A673 (cell line): ENCODE measurements around the gene ARSD. TPM values are rescaled to one million over a fixed set of nuclear protein-coding genes. Genes with fewer than 3 reads are reported as not detected.
A peak's percentile ranks its signal among the peaks of the same experiment; 100 is the strongest.
"Not testable (repeated sequence)": the region's sequence is repeated elsewhere in the genome, so short reads cannot be mapped to it uniquely, and the experiment has no call there.

Source experiments
- BruUV-seq: library from RNA; stranded (reverse); fragments of 400-500 nt; replicated peaks from 2 replicates; lab custom pipeline; 2021; lab: Mats Ljungman, UMichigan
- CTCF ChIA-PET: fragments of 300-600 bp; sonication (Branson Sonifier 250); formaldehyde crosslinking; loops from one replicate; lab custom pipeline; 2022; ENCODE audit warnings: antibody characterized with exemption; lab: Charles Lee
- POLR2A ChIA-PET: fragments of 300-600 bp; sonication (Branson Sonifier 250); formaldehyde crosslinking; loops from one replicate; lab custom pipeline; 2022; ENCODE audit warnings: antibody characterized with exemption; ENCODE audit not compliant: low non-redundant PET; lab: Charles Lee
- DNase-seq: peaks from one replicate; pipeline ENCODE4 v3.0.0-alpha.2; 2015; ENCODE audit warnings: low spot score
- H3K27ac ChIP-seq: fragments of 200-600 bp; sonication (generic); 2 replicates; pipeline ENCODE4 v1.5.1; 2016; ENCODE audit warnings: mixed run types, low read depth, mild to moderate bottlenecking, mixed read lengths, antibody characterized with exemption, low read length; ENCODE audit not compliant: poor library complexity, severe bottlenecking
- H3K27me3 ChIP-seq: fragments of 200-600 bp; sonication (generic); replicated peaks from 2 replicates; pipeline ENCODE4 v1.6.1; 2017; ENCODE audit warnings: mixed run types, low read depth, mild to moderate bottlenecking, mixed read lengths, antibody characterized with exemption, low read length; ENCODE audit not compliant: insufficient read depth, poor library complexity
- H3K36me3 ChIP-seq: fragments of 200-600 bp; sonication (generic); 2 replicates; pipeline ENCODE4 v1.6.1; 2016; ENCODE audit warnings: mixed run types, mild to moderate bottlenecking, mixed read lengths, antibody characterized with exemption, low read length; ENCODE audit not compliant: insufficient read depth, poor library complexity, severe bottlenecking
- H3K4me1 ChIP-seq: fragments of 200-600 bp; sonication (generic); 2 replicates; pipeline ENCODE4 v1.6.1; 2017; ENCODE audit warnings: mixed run types, mild to moderate bottlenecking, mixed read lengths, antibody characterized with exemption, low read length; ENCODE audit not compliant: insufficient read depth, poor library complexity, severe bottlenecking
- H3K4me3 ChIP-seq: fragments of 200-600 bp; sonication (generic); 2 replicates; pipeline ENCODE4 v1.5.1; 2016; ENCODE audit warnings: low read depth, mixed run types, mild to moderate bottlenecking, mixed read lengths, low read length; ENCODE audit not compliant: poor library complexity, severe bottlenecking
- H3K9me3 ChIP-seq: fragments of 200-600 bp; sonication (generic); 2 replicates; pipeline ENCODE4 v1.6.1; 2016; ENCODE audit warnings: mixed run types, low read depth, mild to moderate bottlenecking, mixed read lengths, antibody characterized with exemption, low read length; ENCODE audit not compliant: poor library complexity, severe bottlenecking
- CTCF ChIP-seq: fragments of 300-800, 200-600 bp; sonication (generic); conservative IDR thresholded peaks from 2 replicates; pipeline ENCODE4 v1.5.1; 2017; ENCODE audit warnings: low read depth, mild to moderate bottlenecking, antibody characterized with exemption, low read length, moderate library complexity, mixed read lengths
- EZH2 ChIP-seq: fragments of 200-600 bp; sonication (generic); IDR thresholded peaks from 2 replicates; pipeline ENCODE4 v1.6.1; 2017; ENCODE audit warnings: borderline replicate concordance, low read depth, mild to moderate bottlenecking, mixed read lengths, antibody characterized with exemption, low read length; ENCODE audit not compliant: poor library complexity, severe bottlenecking
- intact Hi-C: fragments of 100-400 bp; cut with micrococcal nuclease; formaldehyde crosslinking; loops from one replicate; pipeline ENCODE4 v1.10.0; 2022; ENCODE audit not compliant: unreplicated experiment
- total RNA-seq: library from RNA; stranded (reverse); gene quantifications from 2 replicates; pipeline ENCODE4 v1.2.3, GENCODE V29; 2021

The ARSD gene
- total RNA-seq, 1 experiment from 2014 or later: 1.2 TPM

- Histone ChIP-seq H3K4me1 (peaks cover 26% of the 10 kb centered on the region), H3K27me3 (no peaks in the 10 kb centered on the region), H3K9me3 (no peaks in the 10 kb centered on the region), H3K36me3 (no peaks in the 10 kb centered on the region), H3K4me3 (no peak overlapping the region), H3K27ac (peak overlapping the region; percentile 30)
- intact Hi-C loops: no loop called here
- TF ChIP-seq CTCF (no peak), EZH2 (no peak)
- ChIA-PET POLR2A (no interaction called here), CTCF (no interaction called here)
- no TSS peak for BruUV-seq
- no peak for DNase-seq
These were observed 31.8 kb downstream of the ARSD start for GRCh38 chrX:2897311-2897689.

GRCh38 chrX:2894885-2895292, 34.2 kb downstream of the ARSD start:
- Histone ChIP-seq H3K4me3 (no peak overlapping the region), H3K27me3 (no peaks in the 10 kb centered on the region), H3K36me3 (no peaks in the 10 kb centered on the region), H3K4me1 (peaks cover 32% of the 10 kb centered on the region), H3K27ac (peak overlapping the region; percentile 70), H3K9me3 (no peaks in the 10 kb centered on the region)
- TF ChIP-seq EZH2: no peak
- no peak for TF ChIP-seq CTCF
- POLR2A ChIA-PET: interaction anchor here (0.6 kb wide), 1 partner anchor 19 kb away, joined by 10 read pairs; no protein-coding TSS in a partner anchor
- intact Hi-C loops: no loop called here
- BruUV-seq: no TSS peak
- peak; percentile 97 for DNase-seq
- CTCF ChIA-PET: no interaction called here

DNA sequence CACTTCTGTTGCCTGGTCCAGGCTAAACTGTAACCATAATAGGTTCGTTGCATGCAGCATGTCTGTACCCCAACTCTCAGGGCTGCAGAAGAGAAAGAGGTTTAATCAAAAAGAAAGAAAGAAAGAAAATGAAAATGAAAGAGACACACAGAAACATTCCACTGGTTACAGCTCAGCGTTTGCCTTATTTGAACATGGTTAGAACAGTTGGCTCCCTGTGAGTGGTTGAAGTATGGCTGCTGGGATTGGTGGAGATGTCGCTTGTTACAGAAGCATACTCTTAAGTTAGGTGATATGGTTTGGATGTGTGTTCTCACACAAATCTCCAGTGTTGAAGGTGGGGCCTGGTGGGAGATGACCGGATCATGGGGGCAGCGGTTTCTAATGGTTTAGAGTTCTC, 36.3 kb downstream of the ARSD start:
- intact Hi-C loops: no loop called here
- no peak for TF ChIP-seq CTCF
- TF ChIP-seq EZH2: no peak
- Histone ChIP-seq H3K9me3 (no peaks in the 10 kb centered on the region), H3K27me3 (no peaks in the 10 kb centered on the region), H3K4me1 (peaks cover 31% of the 10 kb centered on the region), H3K36me3 (no peaks in the 10 kb centered on the region), H3K4me3 (no peak overlapping the region), H3K27ac (no peak overlapping the region)
- ChIA-PET POLR2A (no interaction called here), CTCF (no interaction called here)
- BruUV-seq: no TSS peak
- no peak for DNase-seq

DNA sequence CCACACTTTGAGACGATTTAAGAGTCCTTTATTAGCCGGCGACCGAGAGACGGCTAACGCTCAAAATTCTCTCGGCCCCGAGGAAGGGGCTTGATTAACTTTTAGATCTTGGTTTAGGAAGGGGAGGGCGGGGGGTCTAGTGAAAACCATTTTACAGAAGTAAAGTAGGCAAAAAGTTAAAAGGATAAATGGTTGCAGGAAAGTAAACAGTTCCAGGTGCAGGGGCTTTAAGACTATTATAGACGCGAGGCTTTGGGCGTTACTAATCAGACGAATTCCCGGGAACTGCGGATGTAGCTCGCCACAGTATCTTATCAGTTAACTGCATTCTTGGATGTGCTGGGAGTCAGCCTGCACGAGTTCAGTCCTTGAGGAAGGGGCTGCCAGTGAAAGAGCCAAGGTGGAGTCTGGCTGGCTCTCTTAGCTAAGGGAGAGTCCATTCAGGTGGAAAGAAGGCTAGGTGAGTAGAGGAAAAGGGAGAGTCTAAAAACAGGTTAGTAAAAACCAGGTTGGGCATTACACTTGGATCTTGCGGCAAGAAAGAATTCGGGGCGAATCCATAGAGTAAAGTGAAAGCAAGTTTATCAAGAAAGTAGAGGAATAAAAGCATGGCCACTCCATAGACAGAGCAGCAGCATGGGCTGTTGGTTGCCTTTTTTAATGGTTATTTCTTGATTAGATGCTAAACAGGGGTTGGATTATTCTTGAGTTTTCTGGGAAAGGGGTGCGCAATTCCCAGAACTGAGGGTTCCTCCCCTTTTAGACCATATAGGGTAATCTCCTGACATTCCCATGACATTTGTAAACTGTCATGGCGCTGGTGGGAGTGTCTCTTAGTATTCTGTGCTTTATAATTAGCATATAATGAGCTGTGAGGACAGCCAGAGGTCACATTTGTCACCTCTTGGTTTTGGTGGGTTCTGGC, 38.3 kb downstream of the ARSD start:
- DNase-seq, H3K36me3 ChIP-seq, H3K27me3 ChIP-seq, intact Hi-C loops, H3K9me3 ChIP-seq, H3K27ac ChIP-seq, BruUV-seq, POLR2A ChIA-PET: not testable (repeated sequence)
- Histone ChIP-seq H3K4me3 (peak overlapping the region; percentile 49), H3K4me1 (peaks cover 29% of the 10 kb centered on the region)
- CTCF ChIA-PET: interaction anchor here (1.2 kb wide), 1 partner anchor 71 kb away, joined by 3 read pairs; no protein-coding TSS in a partner anchor
